Sigmoid colon (tissue), 7 donors: ENCODE measurements around the gene QDPR. TPM values are rescaled to one million over a fixed set of nuclear protein-coding genes. Genes with fewer than 3 reads are reported as not detected.

Source experiments
- DNase-seq: peaks from one replicate; pipeline ENCODE4 v3.0.0-alpha.2; 2019
- H3K27ac ChIP-seq, 4 donors: fragments of 200-600 bp; sonication (generic); one replicate each; pipeline ENCODE4 v1.5.1; 2016 to 2019; ENCODE audit warnings: mild to moderate bottlenecking in 1 of 4
- H3K27me3 ChIP-seq, 3 donors: fragments of 200-600 bp; sonication (generic); one replicate each; pipeline ENCODE4 v1.5.1; 2019; ENCODE audit warnings: mild to moderate bottlenecking in 1 of 3
- H3K36me3 ChIP-seq, 4 donors: fragments of 200-600 bp; sonication (generic); one replicate each; pipeline ENCODE4 v1.5.1; 2016 to 2019
- H3K4me1 ChIP-seq, 4 donors: fragments of 200-600 bp; sonication (generic); one replicate each; pipeline ENCODE4 v1.5.1; 2017 to 2019
- H3K4me3 ChIP-seq, 4 donors: fragments of 200-600 bp; sonication (generic); one replicate each; pipeline ENCODE4 v1.5.1; 2017 to 2019; ENCODE audit warnings: mild to moderate bottlenecking in 2 of 4, moderate library complexity in 1 of 4
- H3K9me3 ChIP-seq, 4 donors: fragments of 200-600 bp in 3 of 4; sonication (generic) in 3 of 4; one replicate each; pipeline versions ENCODE4 v1.5.1 to v1.6.1; 2013 to 2019
- EP300 ChIP-seq, 4 donors: sonication (generic); formaldehyde crosslinking; IDR thresholded peaks; one replicate each; pipeline ENCODE4 v1.6.1; 2017; ENCODE audit warnings: antibody characterized with exemption in 4 of 4
- POLR2A ChIP-seq, 2 donors: fragments of 450-650 bp; IDR thresholded peaks; one replicate each; pipeline ENCODE4 v1.6.1; 2016; ENCODE audit warnings: antibody characterized with exemption in 2 of 2, mild to moderate bottlenecking in 2 of 2, moderate library complexity in 2 of 2
- POLR2AphosphoS5 ChIP-seq, 4 donors: sonication (generic); formaldehyde crosslinking; IDR thresholded peaks; one replicate each; pipeline ENCODE4 v1.6.1; 2017; ENCODE audit warnings: antibody characterized with exemption in 4 of 4
- WGBS, 2 donors: extraction: QIAGEN DNeasy Blood & Tissue Kit; methylation state at CpG; one replicate each; pipeline ENCODE4 v1.1.7; 2013; 5-methylcytosine and 5-hydroxymethylcytosine counted together
- intact Hi-C: fragments of 100-400 bp; cut with DNase I; formaldehyde crosslinking; loops from one replicate; pipeline ENCODE4 v1.15.1; 2023
- polyA plus RNA-seq, 3 donors: library from polyadenylated mRNA; stranded (reverse); fragments of 200-250 nt; gene quantifications; one replicate each; pipeline ENCODE4 v1.2.3, GENCODE V29; 2013
- total RNA-seq, 4 donors: library from RNA; depleted of rRNA; stranded (reverse); fragments of >200 nt; gene quantifications; one replicate each; pipeline ENCODE4 v1.1.0, GENCODE V29; 2016
- TF ChIP-seq, protein P1 (sequence below), 4 experiments: fragments of 450-650 bp in 3 of 4; fragments of 200-600 bp in 1 of 4; IDR thresholded peaks; one replicate each; pipeline ENCODE4 v1.5.1; 2016 to 2019; ENCODE audit warnings: antibody characterized with exemption in 4 of 4, mild to moderate bottlenecking in 3 of 4, moderate library complexity in 2 of 4
- donor health status: healthy with polysubstance abuse.
- donor health status: Bipolar disorder and iron deficiency.
- donor health status: healthy.

Gene QDPR
- total and polyA plus RNA-seq, 7 donors: 8.7 to 28.9 (median 19.7) TPM

- Histone ChIP-seq H3K27ac (no peak overlapping the region), H3K36me3 (peaks cover 5 to 57% (median 28%) of the 10 kb centered on the region in 4 donors), H3K4me3 (no peak overlapping the region), H3K9me3 (no peaks in the 10 kb centered on the region), H3K27me3 (no peaks in the 10 kb centered on the region), H3K4me1 (peaks cover 0 to 13% (median 10%) of the 10 kb centered on the region in 4 donors)
- TF ChIP-seq, protein P1, sequence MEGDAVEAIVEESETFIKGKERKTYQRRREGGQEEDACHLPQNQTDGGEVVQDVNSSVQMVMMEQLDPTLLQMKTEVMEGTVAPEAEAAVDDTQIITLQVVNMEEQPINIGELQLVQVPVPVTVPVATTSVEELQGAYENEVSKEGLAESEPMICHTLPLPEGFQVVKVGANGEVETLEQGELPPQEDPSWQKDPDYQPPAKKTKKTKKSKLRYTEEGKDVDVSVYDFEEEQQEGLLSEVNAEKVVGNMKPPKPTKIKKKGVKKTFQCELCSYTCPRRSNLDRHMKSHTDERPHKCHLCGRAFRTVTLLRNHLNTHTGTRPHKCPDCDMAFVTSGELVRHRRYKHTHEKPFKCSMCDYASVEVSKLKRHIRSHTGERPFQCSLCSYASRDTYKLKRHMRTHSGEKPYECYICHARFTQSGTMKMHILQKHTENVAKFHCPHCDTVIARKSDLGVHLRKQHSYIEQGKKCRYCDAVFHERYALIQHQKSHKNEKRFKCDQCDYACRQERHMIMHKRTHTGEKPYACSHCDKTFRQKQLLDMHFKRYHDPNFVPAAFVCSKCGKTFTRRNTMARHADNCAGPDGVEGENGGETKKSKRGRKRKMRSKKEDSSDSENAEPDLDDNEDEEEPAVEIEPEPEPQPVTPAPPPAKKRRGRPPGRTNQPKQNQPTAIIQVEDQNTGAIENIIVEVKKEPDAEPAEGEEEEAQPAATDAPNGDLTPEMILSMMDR (IDR thresholded peaks at IDR 0.05): no peak
- TF ChIP-seq POLR2AphosphoS5 (IDR thresholded peaks at IDR 0.05): no peak
- TF ChIP-seq EP300 (IDR thresholded peaks at IDR 0.05): no peak
- no peak for TF ChIP-seq POLR2A (IDR thresholded peaks at IDR 0.05)
- WGBS, 2 donors: 72 to 90% methylated on average over 5 of the region's 5 CpGs
- DNase-seq: no peak
- intact Hi-C loops: no loop called here
Measured at GRCh38 chr4:17489123-17489522, 22.8 kb downstream of the QDPR start.

- DNase-seq: no peak
- intact Hi-C loops: no loop called here
- WGBS, 2 donors: 91 to 92% methylated on average over 2 of the region's 2 CpGs
- no peak overlapping the region for H3K4me3 ChIP-seq
- H3K4me1 ChIP-seq: no peaks in the 10 kb centered on the region
- peaks cover 0 to 44% (median 9%) of the 10 kb centered on the region in 4 donors for H3K36me3 ChIP-seq
- peaks cover 0 to 2% (median 0%) of the 10 kb centered on the region in 4 donors for H3K9me3 ChIP-seq
- H3K27me3 ChIP-seq: no peaks in the 10 kb centered on the region
- TF ChIP-seq POLR2A (IDR thresholded peaks at IDR 0.05) (no peak), EP300 (IDR thresholded peaks at IDR 0.05) (no peak), POLR2AphosphoS5 (IDR thresholded peaks at IDR 0.05) (no peak)
- TF ChIP-seq, protein P1 (IDR thresholded peaks at IDR 0.05): no peak
- no peak overlapping the region for H3K27ac ChIP-seq
Measured at GRCh38 chr4:17482716-17483115, 29.2 kb downstream of the QDPR start.

DNA sequence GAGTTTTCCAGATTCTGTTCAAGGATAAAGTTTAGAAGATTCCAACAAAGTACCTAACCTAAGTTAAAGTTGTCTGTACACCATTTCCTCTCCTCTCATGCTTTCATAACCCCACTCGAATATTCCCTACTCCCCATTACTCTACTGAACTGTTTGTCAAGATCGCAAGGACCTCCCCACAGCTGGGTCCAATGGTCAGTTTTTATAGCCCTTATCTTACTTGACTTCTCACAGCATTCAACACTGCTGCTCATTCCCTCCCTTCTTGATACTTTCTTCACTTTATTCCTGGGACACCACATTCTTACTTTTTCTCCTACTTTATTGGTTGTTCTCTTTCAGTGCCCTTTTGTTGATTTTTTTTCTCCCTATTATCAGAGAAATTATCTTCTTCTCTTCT lies 30.9 kb downstream of the QDPR start:
- TF ChIP-seq POLR2AphosphoS5 (IDR thresholded peaks at IDR 0.05): no peak
- no peak for DNase-seq
- Histone ChIP-seq H3K27me3 (no peaks in the 10 kb centered on the region), H3K4me3 (no peak overlapping the region), H3K27ac (no peak overlapping the region), H3K9me3 (peaks cover 0 to 2% (median 0%) of the 10 kb centered on the region in 4 donors), H3K4me1 (no peaks in the 10 kb centered on the region), H3K36me3 (peaks cover 0 to 26% (median 2%) of the 10 kb centered on the region in 4 donors)
- intact Hi-C loops: no loop called here
- WGBS, 2 donors: 47 to 78% methylated on average over 2 of the region's 2 CpGs

DNA sequence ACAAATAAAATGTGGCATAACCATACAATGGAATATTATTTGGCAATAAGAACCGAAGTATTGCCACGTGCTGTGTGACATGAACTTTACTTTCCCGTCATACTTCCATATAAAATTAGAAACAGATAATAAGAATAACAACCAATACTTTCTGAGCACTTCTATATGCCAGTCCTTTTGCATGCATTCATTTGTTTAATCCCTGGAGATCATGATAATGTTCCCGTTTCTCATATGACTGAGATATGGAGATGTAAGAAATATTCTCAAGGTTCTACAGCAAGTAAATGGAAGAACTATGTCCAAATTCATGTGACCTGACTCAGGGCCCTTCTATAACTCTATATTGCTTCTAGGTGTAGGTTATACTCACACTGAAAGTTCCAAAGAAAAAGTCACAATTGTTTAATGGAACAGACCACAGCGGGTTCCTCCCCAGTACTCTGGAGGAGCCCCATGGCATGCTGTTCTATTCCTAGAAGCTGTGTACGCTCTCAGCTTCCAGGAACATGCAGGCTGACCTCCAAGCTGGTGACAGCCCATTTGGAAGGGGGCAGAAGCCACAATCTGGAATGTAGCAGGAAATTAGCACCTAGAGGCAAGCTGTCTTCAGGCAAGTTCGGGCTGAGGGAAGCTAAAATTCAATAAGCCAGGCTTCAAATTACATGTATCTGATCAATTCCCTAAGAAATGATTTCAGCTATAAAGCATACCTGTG lies 31.5 kb downstream of the QDPR start:
- 88 to 91% methylated on average over 7 of the region's 7 CpGs for WGBS, 2 donors
- Histone ChIP-seq H3K36me3 (peaks cover 0 to 22% (median 2%) of the 10 kb centered on the region in 4 donors), H3K27ac (no peak overlapping the region), H3K27me3 (no peaks in the 10 kb centered on the region), H3K9me3 (peaks cover 0 to 2% (median 0%) of the 10 kb centered on the region in 4 donors), H3K4me1 (no peaks in the 10 kb centered on the region), H3K4me3 (no peak overlapping the region)
- intact Hi-C loops: no loop called here
- no peak for DNase-seq
- no peak for TF ChIP-seq POLR2AphosphoS5 (IDR thresholded peaks at IDR 0.05)
- TF ChIP-seq, protein P1 (IDR thresholded peaks at IDR 0.05): no peak

DNA sequence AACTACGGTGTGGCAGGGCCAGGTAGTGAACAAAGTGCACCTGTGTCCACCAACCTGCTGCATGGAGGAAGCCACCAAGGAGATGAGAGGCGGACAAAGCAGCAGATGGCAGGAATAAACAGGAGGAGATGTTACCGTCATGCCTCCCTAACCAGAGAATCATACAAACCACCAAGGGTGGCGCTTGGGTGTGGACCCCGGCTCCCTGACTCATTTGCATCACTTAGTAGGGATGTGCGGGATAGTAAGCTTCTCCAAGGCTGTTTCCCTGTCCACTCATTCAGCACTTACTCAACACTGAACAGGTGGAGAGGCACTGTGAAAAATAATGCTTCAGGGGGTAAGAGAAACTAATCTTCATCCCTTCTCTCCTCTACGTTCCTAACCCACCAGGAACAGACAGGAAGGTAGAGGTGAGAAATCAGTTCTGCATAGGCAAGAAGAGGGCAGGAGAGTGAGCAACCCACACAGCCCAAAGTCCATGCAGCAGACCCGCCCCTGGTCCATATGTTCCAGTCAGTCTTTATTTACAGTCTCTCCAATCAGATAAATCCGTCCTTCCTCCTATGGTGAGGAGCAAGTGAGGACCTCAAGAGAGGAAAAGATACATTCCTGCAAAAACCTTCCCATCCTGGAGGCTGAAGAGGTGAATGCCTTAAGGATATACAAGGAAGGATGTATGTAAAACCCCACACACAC lies 34.0 kb downstream of the QDPR start:
- Histone ChIP-seq H3K4me3 (no peak overlapping the region), H3K27ac (no peak overlapping the region), H3K27me3 (no peaks in the 10 kb centered on the region), H3K9me3 (peaks cover 0 to 2% (median 0%) of the 10 kb centered on the region in 4 donors), H3K4me1 (no peaks in the 10 kb centered on the region), H3K36me3 (peaks cover 0 to 14% (median 0%) of the 10 kb centered on the region in 4 donors)
- intact Hi-C loops: no loop called here
- no peak for DNase-seq
- TF ChIP-seq POLR2AphosphoS5 (IDR thresholded peaks at IDR 0.05): no peak
- no peak for TF ChIP-seq POLR2A (IDR thresholded peaks at IDR 0.05)
- TF ChIP-seq EP300 (IDR thresholded peaks at IDR 0.05): no peak
- TF ChIP-seq, protein P1 (IDR thresholded peaks at IDR 0.05): no peak
- 77 to 82% methylated on average over 9 of the region's 9 CpGs for WGBS, 2 donors
